ENCODE measurements around the gene RUNX2. TPM values are rescaled to one million over a fixed set of nuclear protein-coding genes. Genes with fewer than 3 reads are reported as not detected.

The RUNX2 gene
- total and polyA plus RNA-seq, 2 experiments from 2014 or later, result 4.4 to 5.2 TPM

DNA sequence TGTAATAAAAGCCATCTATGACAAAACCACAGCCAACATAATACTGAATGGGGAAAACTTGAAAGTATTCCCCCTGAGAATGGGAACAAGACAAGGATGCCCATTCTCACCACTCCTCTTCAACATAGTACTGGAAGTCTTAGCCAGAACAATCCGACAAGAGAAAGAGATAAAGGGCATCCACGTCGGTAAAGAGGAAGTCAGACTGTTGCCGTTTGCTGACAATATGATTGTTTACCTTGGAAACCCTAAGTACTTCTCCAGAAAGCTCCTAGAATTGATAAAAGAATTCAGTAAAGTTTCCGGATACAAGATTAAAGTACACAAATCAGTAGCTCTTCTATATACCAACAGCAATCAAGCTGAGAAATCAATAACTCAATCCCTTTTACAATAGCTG, 14.0 kb upstream of the RUNX2 start:
- H3F3A ChIP-seq (ENCODE audit: insufficient read depth), result no peaks in the 10 kb centered on the region
- no peaks in the 10 kb centered on the region for H3K4me1 ChIP-seq (ENCODE audit: insufficient read depth)
- TF ChIP-seq EZH2 (IDR thresholded peaks at IDR 0.05; ENCODE audit: insufficient read depth, poor library complexity, severe bottlenecking), result no peak
- H4K20me1 ChIP-seq (ENCODE audit: insufficient read depth), result no peaks in the 10 kb centered on the region; the same call in 1 of the 2 replicates
- no peak overlapping the region for H3K4me2 ChIP-seq (ENCODE audit: unreplicated experiment)
- no peak overlapping the region for H3K27ac ChIP-seq
- no peaks in the 10 kb centered on the region for H3K36me3 ChIP-seq (ENCODE audit: low read depth)
- no peaks in the 10 kb centered on the region for H3K27me3 ChIP-seq (replicated peaks; ENCODE audit: insufficient read depth)
- no peak overlapping the region for H3K4me3 ChIP-seq
- no peak for DNase-seq
- in situ Hi-C loops (cut with MboI), result no loop called here
- no peak overlapping the region for H2AFZ ChIP-seq
- H3K9ac ChIP-seq, result no peak overlapping the region
- H3K79me2 ChIP-seq (ENCODE audit: insufficient read depth), result no peaks in the 10 kb centered on the region
- H3K9me3 ChIP-seq (ENCODE audit: low read depth), result no peaks in the 10 kb centered on the region
- no peaks in the 10 kb centered on the region for H3K9me2 ChIP-seq (ENCODE audit: insufficient read depth)
- 84 to 87% methylated on average over 5 of the region's 5 CpGs for WGBS, 2 experiments (ENCODE audit: low coverage in 1 of 2, low lambda C conversion rate in 2 of 2, missing lambda C conversion rate in 2 of 2)

DNA sequence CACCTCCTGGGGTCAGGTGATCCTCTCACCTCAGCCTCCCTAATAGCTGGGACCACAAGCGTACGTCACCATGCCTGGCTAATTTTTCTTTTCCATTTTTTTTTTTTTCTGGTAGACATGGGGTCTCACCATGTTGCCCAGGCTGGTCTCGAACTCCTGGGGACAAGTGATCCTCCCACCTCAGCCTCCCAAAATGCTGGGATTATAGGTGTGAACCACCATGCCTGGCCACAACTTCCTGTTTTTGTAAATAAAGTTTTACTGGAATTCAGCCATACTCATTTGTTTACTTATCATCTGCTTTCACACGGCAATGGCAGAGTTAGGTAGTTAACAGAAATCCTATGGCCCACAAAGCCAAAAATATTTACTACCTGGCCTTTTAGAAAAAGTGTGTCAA, 7.8 kb upstream of the RUNX2 start:
- no peak overlapping the region for H3K4me3 ChIP-seq
- H3K79me2 ChIP-seq (ENCODE audit: insufficient read depth), result no peaks in the 10 kb centered on the region
- no peaks in the 10 kb centered on the region for H3K4me1 ChIP-seq (ENCODE audit: insufficient read depth)
- TF ChIP-seq EZH2 (IDR thresholded peaks at IDR 0.05; ENCODE audit: insufficient read depth, poor library complexity, severe bottlenecking) (no peak), EZH2phosphoT487 (IDR thresholded peaks at IDR 0.05; ENCODE audit: insufficient read depth, low read depth) (no peak)
- no peaks in the 10 kb centered on the region for H3K9me3 ChIP-seq (ENCODE audit: low read depth)
- no peaks in the 10 kb centered on the region for H3F3A ChIP-seq (ENCODE audit: insufficient read depth)
- in situ Hi-C loops (cut with MboI), result no loop called here
- no peak overlapping the region for H3K4me2 ChIP-seq (ENCODE audit: unreplicated experiment)
- H3K9me2 ChIP-seq (ENCODE audit: insufficient read depth), result no peaks in the 10 kb centered on the region
- H3K36me3 ChIP-seq (ENCODE audit: low read depth), result no peaks in the 10 kb centered on the region
- no peaks in the 10 kb centered on the region for H3K27me3 ChIP-seq (replicated peaks; ENCODE audit: insufficient read depth)
- no peaks in the 10 kb centered on the region for H4K20me1 ChIP-seq (ENCODE audit: insufficient read depth)
- no peak overlapping the region for H3K9ac ChIP-seq
- no peak for DNase-seq
- no peak overlapping the region for H3K27ac ChIP-seq
- 97 to 99% methylated on average over 4 of the region's 4 CpGs for WGBS, 2 experiments (ENCODE audit: low coverage in 1 of 2, low lambda C conversion rate in 2 of 2, missing lambda C conversion rate in 2 of 2)
- no peak overlapping the region for H2AFZ ChIP-seq

DNA sequence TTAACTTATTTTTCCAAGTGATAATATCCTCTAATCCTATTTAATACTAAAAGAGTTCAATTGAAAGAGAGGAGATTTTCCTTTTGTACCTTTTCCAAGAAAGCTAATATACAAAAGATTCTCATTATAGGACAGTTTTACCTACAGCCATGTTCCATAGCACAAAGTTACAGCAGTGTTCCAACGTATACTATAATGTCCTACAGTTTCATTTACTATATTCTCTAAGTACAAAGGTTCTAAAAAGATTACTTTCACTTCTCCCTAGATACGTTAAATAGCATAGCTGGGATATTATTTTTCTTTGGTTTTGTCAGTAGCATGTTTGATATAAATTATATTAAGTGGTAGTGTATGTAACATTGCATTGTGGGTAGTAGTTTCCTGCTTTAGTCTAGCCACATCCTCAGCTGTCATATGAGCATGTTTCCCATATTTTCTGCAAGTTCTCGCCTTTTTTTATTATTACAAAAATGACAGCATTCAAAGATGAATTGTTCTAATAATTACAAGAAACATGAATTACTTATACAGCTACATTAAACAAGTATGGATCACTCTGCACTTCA, 4.4 kb upstream of the RUNX2 start:
- in situ Hi-C loops (cut with MboI), result no loop called here
- H3F3A ChIP-seq (ENCODE audit: insufficient read depth), result peaks cover 13% of the 10 kb centered on the region; the same call in 1 of the 2 replicates
- no peaks in the 10 kb centered on the region for H3K9me3 ChIP-seq (ENCODE audit: low read depth)

DNA sequence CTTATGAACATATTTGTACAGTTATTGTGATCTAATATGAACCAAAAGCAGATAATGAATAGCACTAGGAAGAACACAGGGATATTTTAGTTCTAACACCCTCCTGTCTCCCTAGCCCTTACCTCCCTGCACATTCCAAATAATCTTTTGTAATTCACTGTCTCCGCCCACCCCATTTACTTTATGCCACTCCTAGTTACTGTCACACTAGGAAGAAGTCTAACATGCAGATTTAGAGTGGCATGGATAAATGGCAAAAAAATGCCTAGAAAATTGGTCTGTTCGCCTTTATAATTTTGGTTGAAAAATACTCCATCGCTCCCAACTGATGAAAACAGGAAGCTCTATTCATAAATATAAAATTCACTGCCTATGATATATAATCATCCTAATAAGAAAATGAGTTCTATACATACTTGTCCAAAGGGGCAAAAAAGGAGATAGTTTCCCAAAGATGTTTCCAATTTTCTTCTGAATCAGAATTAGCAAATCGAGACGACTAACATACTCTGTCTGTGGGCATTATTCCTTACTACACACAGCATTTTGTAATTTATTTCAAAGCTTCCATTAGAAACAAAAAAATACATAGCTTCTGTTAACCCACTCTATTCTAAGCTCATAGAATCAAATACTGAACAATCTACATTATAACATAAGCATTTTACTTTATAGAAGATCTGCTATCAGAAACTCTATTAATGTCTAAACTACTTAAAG, 1.3 kb upstream of the RUNX2 start:
- H3F3A ChIP-seq (ENCODE audit: insufficient read depth), result peaks cover 16% of the 10 kb centered on the region; the same call in 1 of the 2 replicates
- H3K79me2 ChIP-seq (ENCODE audit: insufficient read depth), result no peaks in the 10 kb centered on the region
- H2AFZ ChIP-seq, result no peak overlapping the region
- TF ChIP-seq EZH2 (IDR thresholded peaks at IDR 0.05; ENCODE audit: insufficient read depth, poor library complexity, severe bottlenecking) (no peak), EZH2phosphoT487 (IDR thresholded peaks at IDR 0.05; ENCODE audit: insufficient read depth, low read depth) (no peak)
- H4K20me1 ChIP-seq (ENCODE audit: insufficient read depth), result no peaks in the 10 kb centered on the region
- H3K36me3 ChIP-seq (ENCODE audit: low read depth), result no peaks in the 10 kb centered on the region
- no peaks in the 10 kb centered on the region for H3K9me2 ChIP-seq (ENCODE audit: insufficient read depth)
- H3K4me1 ChIP-seq (ENCODE audit: insufficient read depth), result peaks cover 19% of the 10 kb centered on the region
- no peak overlapping the region for H3K4me2 ChIP-seq (ENCODE audit: unreplicated experiment)
- no peak overlapping the region for H3K27ac ChIP-seq
- no peak for DNase-seq
- H3K27me3 ChIP-seq (replicated peaks; ENCODE audit: insufficient read depth), result no peaks in the 10 kb centered on the region
- in situ Hi-C loops (cut with MboI), result no loop called here
- no peak overlapping the region for H3K4me3 ChIP-seq
- 93 to 96% methylated on average over 5 of the region's 5 CpGs for WGBS, 2 experiments (ENCODE audit: low coverage in 1 of 2, low lambda C conversion rate in 2 of 2, missing lambda C conversion rate in 2 of 2)
- H3K9ac ChIP-seq, result no peak overlapping the region
- H3K9me3 ChIP-seq (ENCODE audit: low read depth), result no peaks in the 10 kb centered on the region

More for the DNA sequence above, 4.4 kb upstream of the RUNX2 start:
- H4K20me1 ChIP-seq (ENCODE audit: insufficient read depth), result no peaks in the 10 kb centered on the region
- H3K27ac ChIP-seq, result no peak overlapping the region
- no peaks in the 10 kb centered on the region for H3K79me2 ChIP-seq (ENCODE audit: insufficient read depth)
- H3K27me3 ChIP-seq (replicated peaks; ENCODE audit: insufficient read depth), result no peaks in the 10 kb centered on the region
- WGBS, 2 experiments (ENCODE audit: low coverage in 1 of 2, low lambda C conversion rate in 2 of 2, missing lambda C conversion rate in 2 of 2), result 94 to 97% methylated on average over 3 of the region's 3 CpGs
- no peak overlapping the region for H3K9ac ChIP-seq
- H3K4me3 ChIP-seq, result no peak overlapping the region
- DNase-seq, result no peak
- TF ChIP-seq EZH2phosphoT487 (IDR thresholded peaks at IDR 0.05; ENCODE audit: insufficient read depth, low read depth) (no peak), EZH2 (IDR thresholded peaks at IDR 0.05; ENCODE audit: insufficient read depth, poor library complexity, severe bottlenecking) (no peak)
- H3K4me1 ChIP-seq (ENCODE audit: insufficient read depth), result peaks cover 18% of the 10 kb centered on the region
- H3K36me3 ChIP-seq (ENCODE audit: low read depth), result no peaks in the 10 kb centered on the region
- no peak overlapping the region for H2AFZ ChIP-seq
- H3K4me2 ChIP-seq (ENCODE audit: unreplicated experiment), result no peak overlapping the region
- no peaks in the 10 kb centered on the region for H3K9me2 ChIP-seq (ENCODE audit: insufficient read depth)
